HL-60 (cell line): ENCODE measurements around the gene USP48.
A peak's percentile ranks its signal among the peaks of the same experiment; 100 is the strongest.

Experiments
- DNase-seq, 2 experiments: peaks; one replicate each; pipeline ENCODE4 v3.0.0-alpha.2; 2010 to 2020; ENCODE audit warnings: low read depth in 1 of 2, low spot score in 1 of 2
- H3K27ac ChIP-seq: fragments of 250-450 bp; sonication (Bioruptor Pico); replicated peaks from 2 replicates; pipeline ENCODE4 v1.5.1; 2020; ENCODE audit warnings: mild to moderate bottlenecking, moderate library complexity
- H3K27me3 ChIP-seq: fragments of 250-450 bp; sonication (Bioruptor Pico); 2 replicates; pipeline ENCODE4 v1.5.1; 2021; ENCODE audit warnings: mild to moderate bottlenecking, moderate library complexity; ENCODE audit not compliant: insufficient read depth, poor library complexity, severe bottlenecking
- H3K4me3 ChIP-seq: replicated peaks from 2 replicates; pipeline ENCODE4 v1.5.1; 2011; ENCODE audit warnings: mild to moderate bottlenecking, control low read depth, low read length; ENCODE audit not compliant: insufficient read depth
- GABPA ChIP-seq: IDR thresholded peaks from 2 replicates; pipeline ENCODE4 v1.6.1; 2012; ENCODE audit warnings: low read depth
- POLR2AphosphoS5 ChIP-seq: IDR thresholded peaks from 2 replicates; pipeline ENCODE4 v1.6.1; 2012; ENCODE audit warnings: low read depth
- SPI1 ChIP-seq: IDR thresholded peaks from 2 replicates; pipeline ENCODE4 v1.6.1; 2012; ENCODE audit warnings: low read depth, mild to moderate bottlenecking, borderline replicate concordance
- TF ChIP-seq, protein P1 (sequence below): IDR thresholded peaks from one replicate; pipeline ENCODE4 v1.5.1; 2011; ENCODE audit warnings: low read length, control low read depth, inconsistent platforms; ENCODE audit not compliant: insufficient read depth
- TF ChIP-seq, protein P2 (sequence below): IDR thresholded peaks from 2 replicates; pipeline ENCODE4 v1.6.1; 2012; ENCODE audit warnings: low read depth; ENCODE audit not compliant: insufficient replicate concordance

The USP48 gene

DNA sequence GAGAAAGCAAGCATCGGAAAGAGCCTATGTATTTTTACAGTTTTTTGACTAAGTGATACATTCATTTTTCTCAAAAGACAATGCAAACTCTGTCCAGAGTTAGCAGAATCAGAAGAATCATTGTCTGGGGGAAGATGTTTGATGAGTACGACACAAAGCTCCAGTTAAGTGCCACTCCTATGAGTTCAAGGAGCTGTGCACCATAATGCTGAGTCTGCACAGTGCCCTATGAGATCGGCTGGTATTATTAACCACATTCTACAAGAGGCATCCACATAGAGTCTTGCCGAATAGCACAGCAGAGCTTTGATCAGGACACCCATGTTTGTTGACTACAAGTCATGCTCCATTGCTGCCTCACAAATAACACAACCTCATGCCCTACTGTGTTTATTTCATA, 58.9 kb downstream of the USP48 start:
- Histone ChIP-seq H3K27me3 (no peaks in the 10 kb centered on the region), H3K4me3 (no peak overlapping the region), H3K27ac (no peak overlapping the region)
- no peak for DNase-seq
- TF ChIP-seq SPI1 (no peak), GABPA (no peak), POLR2AphosphoS5 (no peak)
- TF ChIP-seq, protein P1, sequence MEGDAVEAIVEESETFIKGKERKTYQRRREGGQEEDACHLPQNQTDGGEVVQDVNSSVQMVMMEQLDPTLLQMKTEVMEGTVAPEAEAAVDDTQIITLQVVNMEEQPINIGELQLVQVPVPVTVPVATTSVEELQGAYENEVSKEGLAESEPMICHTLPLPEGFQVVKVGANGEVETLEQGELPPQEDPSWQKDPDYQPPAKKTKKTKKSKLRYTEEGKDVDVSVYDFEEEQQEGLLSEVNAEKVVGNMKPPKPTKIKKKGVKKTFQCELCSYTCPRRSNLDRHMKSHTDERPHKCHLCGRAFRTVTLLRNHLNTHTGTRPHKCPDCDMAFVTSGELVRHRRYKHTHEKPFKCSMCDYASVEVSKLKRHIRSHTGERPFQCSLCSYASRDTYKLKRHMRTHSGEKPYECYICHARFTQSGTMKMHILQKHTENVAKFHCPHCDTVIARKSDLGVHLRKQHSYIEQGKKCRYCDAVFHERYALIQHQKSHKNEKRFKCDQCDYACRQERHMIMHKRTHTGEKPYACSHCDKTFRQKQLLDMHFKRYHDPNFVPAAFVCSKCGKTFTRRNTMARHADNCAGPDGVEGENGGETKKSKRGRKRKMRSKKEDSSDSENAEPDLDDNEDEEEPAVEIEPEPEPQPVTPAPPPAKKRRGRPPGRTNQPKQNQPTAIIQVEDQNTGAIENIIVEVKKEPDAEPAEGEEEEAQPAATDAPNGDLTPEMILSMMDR: no peak
- TF ChIP-seq, protein P2, sequence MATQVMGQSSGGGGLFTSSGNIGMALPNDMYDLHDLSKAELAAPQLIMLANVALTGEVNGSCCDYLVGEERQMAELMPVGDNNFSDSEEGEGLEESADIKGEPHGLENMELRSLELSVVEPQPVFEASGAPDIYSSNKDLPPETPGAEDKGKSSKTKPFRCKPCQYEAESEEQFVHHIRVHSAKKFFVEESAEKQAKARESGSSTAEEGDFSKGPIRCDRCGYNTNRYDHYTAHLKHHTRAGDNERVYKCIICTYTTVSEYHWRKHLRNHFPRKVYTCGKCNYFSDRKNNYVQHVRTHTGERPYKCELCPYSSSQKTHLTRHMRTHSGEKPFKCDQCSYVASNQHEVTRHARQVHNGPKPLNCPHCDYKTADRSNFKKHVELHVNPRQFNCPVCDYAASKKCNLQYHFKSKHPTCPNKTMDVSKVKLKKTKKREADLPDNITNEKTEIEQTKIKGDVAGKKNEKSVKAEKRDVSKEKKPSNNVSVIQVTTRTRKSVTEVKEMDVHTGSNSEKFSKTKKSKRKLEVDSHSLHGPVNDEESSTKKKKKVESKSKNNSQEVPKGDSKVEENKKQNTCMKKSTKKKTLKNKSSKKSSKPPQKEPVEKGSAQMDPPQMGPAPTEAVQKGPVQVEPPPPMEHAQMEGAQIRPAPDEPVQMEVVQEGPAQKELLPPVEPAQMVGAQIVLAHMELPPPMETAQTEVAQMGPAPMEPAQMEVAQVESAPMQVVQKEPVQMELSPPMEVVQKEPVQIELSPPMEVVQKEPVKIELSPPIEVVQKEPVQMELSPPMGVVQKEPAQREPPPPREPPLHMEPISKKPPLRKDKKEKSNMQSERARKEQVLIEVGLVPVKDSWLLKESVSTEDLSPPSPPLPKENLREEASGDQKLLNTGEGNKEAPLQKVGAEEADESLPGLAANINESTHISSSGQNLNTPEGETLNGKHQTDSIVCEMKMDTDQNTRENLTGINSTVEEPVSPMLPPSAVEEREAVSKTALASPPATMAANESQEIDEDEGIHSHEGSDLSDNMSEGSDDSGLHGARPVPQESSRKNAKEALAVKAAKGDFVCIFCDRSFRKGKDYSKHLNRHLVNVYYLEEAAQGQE: no peak

DNA sequence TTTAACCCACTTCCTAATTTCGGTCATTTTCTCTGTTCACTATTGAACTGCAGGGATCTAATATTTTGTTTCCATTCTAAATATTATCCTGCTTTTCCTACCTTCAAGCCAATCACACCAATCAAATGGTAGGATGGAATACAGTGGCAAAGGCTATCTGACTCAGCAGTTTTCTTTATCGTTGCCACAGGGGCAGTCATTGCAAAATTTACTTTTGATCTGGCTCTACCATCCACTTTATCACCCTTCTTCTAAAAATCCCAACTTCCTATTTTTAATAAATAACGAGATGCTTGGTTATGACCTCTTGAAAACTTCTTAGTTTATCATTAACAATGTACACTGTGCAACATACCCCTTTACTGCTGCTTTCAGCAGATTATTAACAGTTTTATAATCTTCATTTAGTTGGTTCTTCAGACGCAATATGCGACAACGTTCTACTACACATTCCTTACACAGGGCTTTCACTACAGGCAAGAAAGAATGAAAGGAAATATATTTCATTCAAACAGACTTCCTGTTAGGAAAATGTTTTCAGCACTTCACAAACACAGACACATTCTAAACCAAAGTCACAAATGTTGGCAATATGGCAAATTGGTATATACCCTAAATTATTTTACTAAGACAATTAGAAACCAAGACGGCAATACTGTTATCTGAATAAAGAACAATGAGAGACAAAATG, 61.5 kb downstream of the USP48 start:
- Histone ChIP-seq H3K27ac (peak overlapping the region; percentile 20), H3K4me3 (no peak overlapping the region), H3K27me3 (no peaks in the 10 kb centered on the region)
- TF ChIP-seq, protein P1: no peak
- TF ChIP-seq SPI1 (no peak), POLR2AphosphoS5 (no peak), GABPA (no peak)
- TF ChIP-seq, protein P2: no peak
- DNase-seq: no peak

DNA sequence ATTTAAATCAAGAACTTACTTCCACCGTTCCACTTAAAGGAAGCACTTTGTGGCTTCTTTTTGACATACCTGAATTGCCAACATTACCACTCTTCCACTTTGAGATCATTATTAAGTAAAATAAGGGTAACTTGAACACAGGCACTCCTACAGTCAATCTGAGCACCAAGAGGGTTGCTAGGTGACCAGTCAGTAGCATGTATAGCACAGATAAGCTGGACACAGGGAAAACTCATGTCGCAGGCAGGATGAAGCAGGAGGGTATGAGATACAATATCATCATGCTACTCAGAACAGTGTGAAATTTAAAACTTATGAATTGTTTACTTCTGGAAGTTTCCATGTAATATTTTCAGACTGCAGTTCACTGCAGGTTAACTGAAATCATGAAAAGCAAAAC, 66.8 kb downstream of the USP48 start:
- DNase-seq: no peak
- no peak overlapping the region; the same call in 1 of the 2 replicates for H3K27ac ChIP-seq
- no peaks in the 10 kb centered on the region for H3K27me3 ChIP-seq
- no peak for TF ChIP-seq GABPA
- TF ChIP-seq POLR2AphosphoS5: no peak
- no peak for TF ChIP-seq SPI1
- TF ChIP-seq, protein P2: no peak
- TF ChIP-seq, protein P1: no peak
- H3K4me3 ChIP-seq: no peak overlapping the region
